MCF 10A (cell line): Measurements from ENCODE around the gene SLC15A5. TPM values are rescaled to one million over a fixed set of nuclear protein-coding genes. Genes with fewer than 3 reads are reported as not detected.
A peak's percentile ranks its signal among the peaks of the same experiment; 100 is the strongest.

ENCODE experiments used
- BruUV-seq: library from RNA; stranded (reverse); fragments of 400-500 nt; replicated peaks from 2 replicates; lab custom pipeline; 2021; lab: Mats Ljungman, UMichigan
- CTCF ChIA-PET: fragments of 300-600 bp; sonication (Branson Sonifier 250); formaldehyde crosslinking; extraction: SDS; loops from one replicate; lab custom pipeline; 2021; ENCODE audit warnings: antibody characterized with exemption, inconsistent platforms; lab: Yijun Ruan, JAX
- POLR2A ChIA-PET: fragments of 300-600, 350-650 bp; sonication (Branson Sonifier 250); formaldehyde crosslinking; extraction: SDS; loops from one replicate; lab custom pipeline; 2020; ENCODE audit warnings: antibody characterized with exemption, inconsistent platforms; lab: Yijun Ruan, JAX
- DNase-seq: peaks from one replicate; pipeline ENCODE4 v3.0.0-alpha.2; 2018; ENCODE audit not compliant: unreplicated experiment
- H3K27ac Mint-ChIP-seq: one replicate; pipeline ENCODE4 v1.8.0; 2022; ENCODE audit warnings: mild to moderate bottlenecking, low read depth, mixed read lengths; ENCODE audit not compliant: unreplicated experiment
- H3K27me3 Mint-ChIP-seq: one replicate; pipeline ENCODE4 v1.8.0; 2022; ENCODE audit warnings: mixed read lengths; ENCODE audit not compliant: insufficient read depth, unreplicated experiment
- H3K36me3 Mint-ChIP-seq: one replicate; pipeline ENCODE4 v1.8.0; 2022; ENCODE audit warnings: mild to moderate bottlenecking, moderate library complexity, mixed read lengths; ENCODE audit not compliant: insufficient read depth, unreplicated experiment
- H3K4me1 Mint-ChIP-seq: one replicate; pipeline ENCODE4 v1.8.0; 2022; ENCODE audit warnings: mixed read lengths; ENCODE audit not compliant: insufficient read depth, unreplicated experiment
- H3K4me3 Mint-ChIP-seq: one replicate; pipeline ENCODE4 v1.8.0; 2022; ENCODE audit warnings: mild to moderate bottlenecking, moderate library complexity, mixed read lengths; ENCODE audit not compliant: unreplicated experiment
- H3K9me3 Mint-ChIP-seq: one replicate; pipeline ENCODE4 v1.8.0; 2022; ENCODE audit warnings: mixed read lengths; ENCODE audit not compliant: unreplicated experiment
- intact Hi-C: fragments of 100-400 bp; cut with micrococcal nuclease; formaldehyde crosslinking; loops from 2 replicates; pipeline ENCODE4 v1.14.1; 2022
- total RNA-seq: library from RNA; stranded (reverse); gene quantifications from 2 replicates; pipeline ENCODE4 v1.2.3, GENCODE V29; 2022
- TF ChIP-seq, protein P1 (sequence below): fragments of 200-600 bp; IDR thresholded peaks from one replicate; pipeline ENCODE4 v1.8.0; 2022; ENCODE audit warnings: antibody characterized with exemption, mild to moderate bottlenecking; ENCODE audit not compliant: unreplicated experiment

The SLC15A5 gene
- total RNA-seq, 1 experiment from 2014 or later = not detected

DNA sequence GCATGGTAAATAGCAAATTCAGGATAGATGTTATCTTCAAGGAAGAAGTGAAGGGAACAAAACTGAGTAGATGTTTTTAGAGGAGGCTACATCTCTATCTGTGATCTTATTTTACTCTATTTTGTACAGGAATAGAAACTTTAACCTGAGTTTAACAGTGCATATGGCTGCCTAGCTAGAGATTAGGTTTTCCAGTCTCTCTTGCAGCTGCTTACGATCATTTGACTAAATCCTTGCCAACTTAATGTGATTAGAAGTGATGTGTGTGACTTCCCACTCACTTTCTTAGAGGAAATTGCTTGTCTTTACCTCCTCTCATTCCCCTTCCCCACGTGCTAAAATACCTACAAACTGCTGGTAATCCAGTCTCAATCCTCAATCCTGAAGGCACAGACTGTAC, 26.5 kb upstream of the SLC15A5 start:
- H3K4me1 Mint-ChIP-seq = peaks cover 11% of the 10 kb centered on the region
- no TSS peak for BruUV-seq

DNA sequence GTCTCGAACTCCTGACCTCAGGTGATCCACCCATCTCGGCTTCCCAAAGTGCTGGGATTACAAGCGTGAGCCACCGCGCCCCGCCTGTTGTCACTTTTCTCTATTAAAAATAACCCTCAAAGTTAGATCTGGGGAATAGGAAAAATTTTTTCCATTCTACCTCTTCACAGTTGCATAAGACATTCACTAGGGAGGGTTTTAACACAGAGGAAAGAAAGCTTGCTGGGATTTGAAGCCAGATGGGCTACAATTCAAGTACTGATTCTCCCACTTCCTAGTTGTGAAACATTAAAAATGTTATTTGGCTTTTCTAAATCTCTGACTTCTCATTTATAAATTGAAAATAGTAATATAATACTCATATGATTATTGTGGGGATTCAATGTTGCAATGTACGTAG, 23.3 kb upstream of the SLC15A5 start:
- H3K4me1 Mint-ChIP-seq = no peaks in the 10 kb centered on the region
- no peak for DNase-seq
- intact Hi-C loops = no loop called here
- BruUV-seq = no TSS peak
- no peaks in the 10 kb centered on the region for H3K27me3 Mint-ChIP-seq
- TF ChIP-seq, protein P1, sequence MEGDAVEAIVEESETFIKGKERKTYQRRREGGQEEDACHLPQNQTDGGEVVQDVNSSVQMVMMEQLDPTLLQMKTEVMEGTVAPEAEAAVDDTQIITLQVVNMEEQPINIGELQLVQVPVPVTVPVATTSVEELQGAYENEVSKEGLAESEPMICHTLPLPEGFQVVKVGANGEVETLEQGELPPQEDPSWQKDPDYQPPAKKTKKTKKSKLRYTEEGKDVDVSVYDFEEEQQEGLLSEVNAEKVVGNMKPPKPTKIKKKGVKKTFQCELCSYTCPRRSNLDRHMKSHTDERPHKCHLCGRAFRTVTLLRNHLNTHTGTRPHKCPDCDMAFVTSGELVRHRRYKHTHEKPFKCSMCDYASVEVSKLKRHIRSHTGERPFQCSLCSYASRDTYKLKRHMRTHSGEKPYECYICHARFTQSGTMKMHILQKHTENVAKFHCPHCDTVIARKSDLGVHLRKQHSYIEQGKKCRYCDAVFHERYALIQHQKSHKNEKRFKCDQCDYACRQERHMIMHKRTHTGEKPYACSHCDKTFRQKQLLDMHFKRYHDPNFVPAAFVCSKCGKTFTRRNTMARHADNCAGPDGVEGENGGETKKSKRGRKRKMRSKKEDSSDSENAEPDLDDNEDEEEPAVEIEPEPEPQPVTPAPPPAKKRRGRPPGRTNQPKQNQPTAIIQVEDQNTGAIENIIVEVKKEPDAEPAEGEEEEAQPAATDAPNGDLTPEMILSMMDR = no peak
- CTCF ChIA-PET = no interaction called here
- no peak overlapping the region for H3K4me3 Mint-ChIP-seq
- no peak overlapping the region for H3K27ac Mint-ChIP-seq
- no peaks in the 10 kb centered on the region for H3K9me3 Mint-ChIP-seq
- H3K36me3 Mint-ChIP-seq = peaks cover 6% of the 10 kb centered on the region
- POLR2A ChIA-PET = no interaction called here

More for the DNA sequence above, 26.5 kb upstream of the SLC15A5 start:
- no peak for DNase-seq
- ChIA-PET CTCF (interaction anchor here (1.0 kb wide), 1 partner anchor 1688 kb away, joined by 3 read pairs; no protein-coding TSS in a partner anchor), POLR2A (no interaction called here)
- no peaks in the 10 kb centered on the region for H3K27me3 Mint-ChIP-seq
- H3K27ac Mint-ChIP-seq = no peak overlapping the region
- no peak overlapping the region for H3K4me3 Mint-ChIP-seq
- TF ChIP-seq, protein P1 = no peak
- intact Hi-C loops = no loop called here
- H3K36me3 Mint-ChIP-seq = no peaks in the 10 kb centered on the region
- H3K9me3 Mint-ChIP-seq = no peaks in the 10 kb centered on the region

DNA sequence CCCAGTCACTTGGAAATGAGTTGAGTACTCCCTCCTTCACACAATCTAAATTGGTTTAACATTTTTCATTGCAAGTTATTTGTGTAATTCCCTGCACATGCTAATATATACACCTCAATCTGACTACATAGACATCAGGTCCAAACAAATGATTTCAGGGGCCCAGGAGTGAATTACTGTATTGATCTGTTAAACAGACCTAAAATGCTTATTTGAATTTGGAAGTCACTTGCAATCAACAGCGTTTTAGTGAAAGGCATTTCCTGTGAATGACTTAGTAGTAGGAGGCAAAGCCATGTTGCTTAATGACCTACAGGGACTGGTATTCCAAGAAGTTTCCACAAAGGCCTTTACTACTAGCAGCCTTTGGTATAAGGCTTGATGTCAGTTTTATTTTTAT, 22.6 kb upstream of the SLC15A5 start:
- BruUV-seq = no TSS peak
- Mint-ChIP-seq H3K27me3 (no peaks in the 10 kb centered on the region), H3K9me3 (no peaks in the 10 kb centered on the region), H3K4me1 (no peaks in the 10 kb centered on the region), H3K27ac (no peak overlapping the region), H3K4me3 (no peak overlapping the region), H3K36me3 (peaks cover 6% of the 10 kb centered on the region)
- POLR2A ChIA-PET = no interaction called here
- intact Hi-C loops = no loop called here
- DNase-seq = no peak
- CTCF ChIA-PET = no interaction called here
- TF ChIP-seq, protein P1 = no peak

DNA sequence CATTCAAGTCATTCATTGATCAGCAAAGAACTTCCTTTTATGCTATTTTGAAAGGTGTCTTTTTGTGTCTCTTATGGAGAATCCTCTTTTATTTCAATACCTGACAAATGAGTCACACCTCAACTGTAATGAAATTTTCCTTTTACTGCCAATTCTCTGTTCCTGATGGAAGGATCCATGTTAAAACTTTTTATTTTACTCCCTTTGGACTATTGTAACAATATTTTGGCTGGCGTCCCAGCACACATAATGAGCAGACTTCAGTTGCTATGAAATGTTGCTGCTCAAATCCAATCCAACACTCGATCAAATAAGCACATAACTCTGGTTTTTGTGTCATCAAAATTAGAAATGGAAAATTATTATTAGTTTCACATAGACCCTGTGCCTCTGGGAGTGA, 21.9 kb upstream of the SLC15A5 start:
- TF ChIP-seq, protein P1 = no peak
- ChIA-PET CTCF (no interaction called here), POLR2A (no interaction called here)
- intact Hi-C loops = no loop called here
- peak; percentile 51 for DNase-seq
- Mint-ChIP-seq H3K36me3 (peaks cover 6% of the 10 kb centered on the region), H3K4me1 (no peaks in the 10 kb centered on the region), H3K27ac (no peak overlapping the region), H3K27me3 (no peaks in the 10 kb centered on the region), H3K4me3 (peak overlapping the region; percentile 46), H3K9me3 (no peaks in the 10 kb centered on the region)
- no TSS peak for BruUV-seq
